Bone marrow (tissue), 2 donors: Measurements from ENCODE around the gene RIOK2.

Experiments
- DNase-seq, 2 donors: peaks; one replicate each; lab custom pipeline; 2025; lab: John Stamatoyannopoulos, UW

Gene RIOK2

DNA sequence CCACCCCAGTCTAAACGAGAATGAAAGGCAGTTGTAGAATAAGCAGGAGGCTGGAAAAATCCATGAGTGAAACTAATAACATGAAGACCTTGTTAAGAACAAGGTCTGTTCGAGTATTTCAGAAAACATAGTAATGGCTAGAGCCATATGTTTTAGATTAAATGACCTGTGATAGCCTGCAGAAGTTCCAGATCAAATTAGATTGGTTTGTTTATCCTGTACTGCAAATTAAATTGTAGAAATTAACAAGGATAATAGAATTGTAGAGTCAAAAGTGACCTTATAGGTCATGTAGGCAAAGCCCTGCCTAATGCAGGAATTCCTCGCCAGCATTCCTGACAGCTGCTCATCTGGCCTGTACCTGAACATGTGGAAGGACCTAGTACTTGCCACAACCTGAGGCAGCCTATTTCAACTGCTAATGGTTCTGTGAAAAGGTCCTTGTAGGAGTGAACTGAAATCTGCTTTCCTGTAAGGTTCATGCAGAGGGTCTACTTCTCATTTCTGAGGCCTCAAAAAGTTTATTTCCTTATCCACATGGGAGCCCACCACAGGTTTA lies 57.8 kb downstream of the RIOK2 start:
- no peak for DNase-seq

- DNase-seq, result no peak
Observed at GRCh38 chr5:97124335-97124734, 58.7 kb downstream of the RIOK2 start.

DNA sequence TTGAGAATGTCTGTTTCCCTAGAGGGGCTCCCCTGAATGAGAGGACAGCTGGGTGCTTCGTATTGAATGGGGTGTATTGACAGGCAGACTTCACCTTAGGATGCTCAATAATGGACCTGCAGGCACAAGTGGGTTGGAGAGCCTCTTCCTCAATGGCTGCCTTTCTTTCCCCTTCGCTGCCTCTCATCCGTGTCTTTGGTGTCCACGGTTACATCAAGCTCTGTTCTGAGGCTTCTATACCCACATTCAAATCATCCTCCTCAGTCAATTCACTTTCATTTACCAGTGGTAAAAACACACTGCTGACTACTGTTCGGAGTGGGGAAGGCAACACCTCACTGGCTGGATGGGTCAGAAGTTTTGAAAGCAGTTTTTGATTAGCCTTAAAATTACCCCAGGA lies 61.2 kb downstream of the RIOK2 start:
- DNase-seq, result no peak

GRCh38 chr5:97120195-97120594 lies 62.9 kb downstream of the RIOK2 start:
- no peak for DNase-seq

DNA sequence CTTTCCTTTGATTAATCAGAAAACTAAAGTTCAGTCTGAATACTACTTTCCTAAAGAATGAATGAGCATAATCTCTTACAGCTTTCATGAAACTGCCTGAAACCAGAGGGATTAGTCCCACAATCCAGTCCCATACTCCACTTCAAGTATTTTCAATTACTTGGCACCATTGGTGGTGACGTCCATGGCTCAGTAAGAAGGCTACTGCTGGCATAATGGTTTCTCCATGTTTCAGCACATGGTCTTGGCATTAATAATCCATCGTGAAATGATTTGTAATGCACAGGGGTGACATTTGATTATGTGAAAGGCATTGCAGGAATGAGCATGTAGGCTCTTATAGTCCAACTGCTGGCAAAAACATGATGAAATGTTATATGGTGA lies 64.0 kb downstream of the RIOK2 start:
- no peak for DNase-seq

DNA sequence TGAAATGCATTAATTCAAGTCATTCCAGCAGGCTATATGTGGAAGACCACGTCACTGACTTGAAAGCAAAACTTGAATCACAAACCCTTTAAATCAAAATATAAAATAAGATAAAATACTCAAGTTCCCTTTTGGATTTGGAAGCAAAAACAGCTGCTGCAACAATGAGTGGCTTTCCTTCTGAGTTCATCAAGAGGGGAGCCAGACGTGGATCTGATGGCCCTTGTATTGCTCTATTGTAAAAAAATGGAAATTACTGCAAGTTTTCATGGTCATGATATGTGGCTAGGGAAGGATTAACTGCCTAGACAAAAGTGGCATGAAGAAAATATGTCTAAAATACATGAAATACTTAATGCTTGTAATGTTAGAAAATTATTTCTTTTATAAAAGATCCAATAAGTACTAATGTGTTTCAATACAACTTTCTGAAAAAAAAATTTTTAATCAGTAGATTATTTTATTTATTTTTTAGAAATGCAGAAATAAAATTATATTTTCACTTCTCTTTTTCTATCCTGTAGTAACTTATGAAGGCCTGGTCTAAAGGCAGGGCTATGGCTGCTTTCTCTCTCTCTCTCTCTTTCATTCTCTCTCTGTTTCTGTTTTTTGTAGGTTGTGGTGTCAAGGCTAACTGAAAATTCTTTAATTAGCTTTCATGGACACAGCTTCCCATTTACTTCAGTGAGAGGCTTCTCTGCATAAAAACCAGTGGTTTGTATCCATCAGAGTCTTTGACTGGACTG lies 64.6 kb downstream of the RIOK2 start:
- no peak for DNase-seq

- no peak for DNase-seq
Observed at GRCh38 chr5:97115932-97116331, 67.1 kb downstream of the RIOK2 start.

DNA sequence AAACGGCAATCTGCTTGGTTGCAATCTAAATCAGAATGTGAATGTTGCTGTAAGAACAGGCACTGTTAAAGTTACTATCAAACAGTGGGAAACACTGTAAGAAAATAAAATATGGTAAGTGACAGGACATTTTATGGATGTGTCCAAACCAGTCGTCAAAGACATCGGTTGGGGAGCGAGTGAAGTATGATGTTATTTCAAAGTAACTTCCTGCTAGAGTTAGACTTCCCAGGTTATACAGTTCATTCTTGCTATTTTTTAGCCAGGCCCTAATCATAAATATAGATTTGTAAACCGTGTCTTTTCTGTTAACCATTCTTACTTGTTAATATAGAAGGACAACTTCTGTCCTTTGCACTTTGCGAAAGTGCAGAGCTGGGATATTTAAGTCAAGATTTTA lies 70.8 kb downstream of the RIOK2 start:
- no peak for DNase-seq

- no peak for DNase-seq
Observed at GRCh38 chr5:97111616-97112015, 71.4 kb downstream of the RIOK2 start.

DNA sequence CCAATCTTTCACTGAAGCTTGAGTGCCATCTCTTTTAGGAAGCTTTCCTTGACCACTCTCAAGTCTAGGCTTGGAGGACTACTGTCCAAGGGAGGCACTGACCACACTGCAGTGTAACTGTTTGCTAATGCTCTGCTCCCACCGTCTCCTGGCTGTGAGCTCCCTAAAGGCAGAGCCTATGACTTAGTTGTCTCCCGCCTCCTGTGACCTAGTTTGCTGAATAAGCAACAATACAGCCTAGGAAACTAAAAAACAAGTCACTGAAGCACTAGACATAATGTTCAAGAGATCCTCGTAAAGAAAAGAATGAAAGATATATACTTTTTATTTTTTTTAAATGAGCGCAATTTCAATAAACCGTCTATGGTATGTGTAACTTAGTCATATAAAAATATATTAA lies 72.0 kb downstream of the RIOK2 start:
- no peak for DNase-seq
